Stromal cell of bone marrow (primary cell): Measurements from ENCODE around the gene DCBLD2.

Experiments
- DNase-seq: peaks from one replicate; pipeline ENCODE4 v3.0.0-alpha.2; 2012; ENCODE audit warnings: low read depth

Gene DCBLD2, protein sequence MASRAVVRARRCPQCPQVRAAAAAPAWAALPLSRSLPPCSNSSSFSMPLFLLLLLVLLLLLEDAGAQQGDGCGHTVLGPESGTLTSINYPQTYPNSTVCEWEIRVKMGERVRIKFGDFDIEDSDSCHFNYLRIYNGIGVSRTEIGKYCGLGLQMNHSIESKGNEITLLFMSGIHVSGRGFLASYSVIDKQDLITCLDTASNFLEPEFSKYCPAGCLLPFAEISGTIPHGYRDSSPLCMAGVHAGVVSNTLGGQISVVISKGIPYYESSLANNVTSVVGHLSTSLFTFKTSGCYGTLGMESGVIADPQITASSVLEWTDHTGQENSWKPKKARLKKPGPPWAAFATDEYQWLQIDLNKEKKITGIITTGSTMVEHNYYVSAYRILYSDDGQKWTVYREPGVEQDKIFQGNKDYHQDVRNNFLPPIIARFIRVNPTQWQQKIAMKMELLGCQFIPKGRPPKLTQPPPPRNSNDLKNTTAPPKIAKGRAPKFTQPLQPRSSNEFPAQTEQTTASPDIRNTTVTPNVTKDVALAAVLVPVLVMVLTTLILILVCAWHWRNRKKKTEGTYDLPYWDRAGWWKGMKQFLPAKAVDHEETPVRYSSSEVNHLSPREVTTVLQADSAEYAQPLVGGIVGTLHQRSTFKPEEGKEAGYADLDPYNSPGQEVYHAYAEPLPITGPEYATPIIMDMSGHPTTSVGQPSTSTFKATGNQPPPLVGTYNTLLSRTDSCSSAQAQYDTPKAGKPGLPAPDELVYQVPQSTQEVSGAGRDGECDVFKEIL

DNA sequence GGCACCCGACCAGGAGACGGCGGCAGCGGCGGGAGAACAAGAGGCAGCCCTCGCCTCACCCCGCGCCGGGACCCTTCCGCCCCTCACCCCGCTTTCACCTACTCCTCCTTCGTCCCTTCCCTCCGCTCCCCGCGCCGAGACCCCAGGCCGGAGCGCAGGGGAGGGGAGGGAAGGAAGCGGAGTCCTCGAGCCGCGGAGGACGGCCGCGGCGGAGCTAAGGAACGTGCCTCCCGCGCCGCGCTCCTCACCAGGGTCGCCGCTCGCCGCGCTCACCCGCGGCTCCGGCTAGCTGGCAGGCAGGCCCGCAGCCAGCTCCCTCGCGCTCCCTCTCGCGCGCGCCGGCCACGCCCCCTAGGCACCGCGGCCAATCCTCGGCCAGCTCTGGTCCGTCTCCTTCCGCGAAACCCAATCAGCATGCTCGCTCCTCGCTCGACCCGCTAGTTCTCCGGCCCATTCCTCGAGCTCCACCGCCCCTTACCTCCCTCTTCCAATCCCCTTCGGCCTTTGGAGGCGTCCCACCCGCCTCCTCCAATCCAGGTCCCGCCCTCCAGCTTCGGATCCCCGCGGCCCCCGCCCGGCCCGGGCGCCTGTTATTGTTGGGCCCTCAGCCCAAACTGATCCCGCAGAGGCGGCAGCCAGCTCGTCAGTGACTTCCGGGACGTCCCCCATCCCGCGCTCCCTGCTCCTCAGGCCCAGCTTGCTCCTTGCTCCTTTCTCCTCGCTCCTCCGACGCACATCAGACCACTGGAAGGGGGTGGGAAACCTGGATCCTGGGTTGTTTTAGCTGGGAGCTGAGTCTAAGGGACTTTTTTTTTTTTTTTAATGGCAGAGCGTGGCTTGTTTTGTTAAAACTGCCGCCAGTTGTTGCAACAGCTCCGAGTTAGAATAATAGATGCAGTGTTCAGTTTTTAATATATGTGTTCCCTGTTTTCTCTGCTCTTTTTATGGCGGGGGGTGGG is at the start of gene DCBLD2:
Gene DCBLD2 (minus strand): TSS at position 304 of the 959 bp plus-strand sequence. CDS start 369 bp downstream, outside the sequence.
- DNase-seq, result peak; percentile 99

DNA sequence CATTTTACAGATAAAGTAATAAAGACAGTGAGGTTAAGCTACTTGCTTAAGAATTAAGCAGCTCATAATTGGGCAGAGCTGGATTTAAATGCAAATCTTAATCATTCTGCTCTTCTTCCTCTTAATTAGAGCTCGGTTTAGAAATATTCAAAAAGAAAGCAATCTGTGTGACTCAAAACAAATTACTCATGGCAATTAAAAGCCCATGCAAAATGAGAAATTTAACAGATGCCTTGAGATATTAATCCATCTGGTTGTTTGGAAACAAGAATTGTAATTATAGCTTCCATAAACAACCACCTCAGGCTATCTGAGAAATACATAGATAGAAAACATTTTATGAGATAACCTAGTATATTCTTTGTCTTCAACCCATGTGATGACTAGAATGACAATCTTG is 44.2 kb upstream of the DCBLD2 start:
- no peak for DNase-seq

DNA sequence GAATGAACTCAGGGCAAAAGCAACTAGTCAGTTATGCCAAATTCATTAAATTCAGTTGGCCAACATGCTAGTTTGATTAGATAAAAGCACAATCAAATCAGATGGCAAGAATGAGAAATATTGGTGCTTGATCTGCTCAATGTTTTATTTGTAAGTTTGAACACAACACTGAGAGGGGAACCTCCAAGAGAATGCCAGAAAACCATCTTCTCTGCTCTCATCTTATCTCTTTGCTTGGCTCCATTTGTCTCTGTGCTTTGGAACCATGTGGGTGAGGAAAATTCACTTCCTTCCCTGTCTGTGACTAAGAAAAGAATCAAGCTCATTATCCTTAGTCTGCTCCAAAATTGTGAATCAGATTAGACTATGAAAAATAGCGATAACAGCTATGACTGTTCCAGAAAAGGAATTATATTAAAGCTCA is 43.6 kb upstream of the DCBLD2 start:
- DNase-seq, result peak; percentile 32

DNA sequence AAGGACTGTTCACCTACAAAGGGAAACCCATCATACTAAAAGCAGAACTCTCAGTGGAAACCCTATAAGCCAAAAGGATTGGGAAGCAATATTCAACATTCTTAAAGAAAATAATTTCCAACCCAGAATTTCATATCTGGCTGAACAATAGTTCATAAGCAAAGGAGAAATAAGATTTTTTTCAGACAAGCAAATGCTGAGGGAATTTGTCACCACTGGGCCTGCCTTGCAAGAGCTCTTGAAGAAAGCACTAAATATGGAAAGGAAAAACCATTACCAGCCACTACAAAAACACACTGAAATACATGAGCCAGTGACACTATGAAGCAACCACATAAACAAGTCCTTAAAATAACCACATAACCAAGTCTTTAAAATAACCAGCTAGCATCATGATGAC is 28.9 kb upstream of the DCBLD2 start:
- DNase-seq, result no peak

DNA sequence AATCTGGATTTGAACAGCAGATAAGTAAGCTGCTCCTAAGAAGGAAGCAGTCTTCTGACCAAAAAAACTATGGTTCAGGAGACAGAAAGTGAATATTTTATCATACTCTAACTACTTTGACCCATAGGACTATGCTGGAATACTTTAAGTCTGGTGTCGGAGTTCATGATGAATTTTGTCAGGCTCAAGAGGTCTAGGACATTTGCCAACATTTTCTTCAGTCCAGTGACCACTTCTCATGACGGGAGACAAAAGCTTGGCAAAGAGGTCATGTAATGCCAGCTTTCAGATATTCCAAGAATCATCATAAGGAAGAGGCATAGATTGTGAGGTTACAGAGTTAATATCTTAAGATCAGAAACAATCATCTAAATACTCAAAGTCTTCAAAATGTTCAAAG is 20.5 kb upstream of the DCBLD2 start:
- no peak for DNase-seq

DNA sequence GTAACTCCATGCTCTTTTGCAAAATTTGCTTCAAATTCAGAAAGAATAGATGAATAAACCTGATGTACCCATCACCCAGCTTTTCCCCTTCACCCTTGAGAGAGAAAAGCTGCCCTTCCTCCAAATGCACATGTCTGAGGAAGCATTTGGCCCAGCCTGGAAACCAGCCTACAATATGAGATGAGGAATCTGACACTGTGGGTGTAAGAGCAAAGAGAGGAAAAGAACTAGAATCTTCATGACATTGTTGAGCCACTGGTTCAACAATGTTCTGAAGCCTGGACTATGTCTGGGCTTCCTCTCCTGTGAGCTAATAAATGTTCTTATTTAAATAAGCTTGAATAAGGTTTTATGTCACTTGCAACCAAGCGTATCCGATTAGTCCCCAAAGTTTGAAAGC is 18.7 kb upstream of the DCBLD2 start:
- DNase-seq, result no peak

DNA sequence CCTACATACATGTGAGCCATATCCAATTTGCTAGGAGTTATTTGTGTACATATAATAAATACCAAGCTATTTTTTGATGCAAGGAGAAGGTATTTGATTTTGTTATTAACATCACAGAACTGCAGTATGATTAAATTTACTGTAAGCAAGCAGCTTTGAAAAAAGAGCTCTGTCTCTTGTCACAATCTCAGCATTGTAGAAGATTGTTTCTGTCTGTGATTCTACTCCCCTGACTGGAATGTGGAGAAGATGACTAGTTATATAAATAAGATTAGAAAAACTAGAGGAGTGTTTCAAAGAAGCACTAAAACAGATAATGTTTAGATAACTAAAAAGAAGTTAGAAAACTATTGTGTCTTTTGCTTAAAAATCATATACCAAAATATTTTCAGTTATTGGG is 17.1 kb upstream of the DCBLD2 start:
- no peak for DNase-seq

DNA sequence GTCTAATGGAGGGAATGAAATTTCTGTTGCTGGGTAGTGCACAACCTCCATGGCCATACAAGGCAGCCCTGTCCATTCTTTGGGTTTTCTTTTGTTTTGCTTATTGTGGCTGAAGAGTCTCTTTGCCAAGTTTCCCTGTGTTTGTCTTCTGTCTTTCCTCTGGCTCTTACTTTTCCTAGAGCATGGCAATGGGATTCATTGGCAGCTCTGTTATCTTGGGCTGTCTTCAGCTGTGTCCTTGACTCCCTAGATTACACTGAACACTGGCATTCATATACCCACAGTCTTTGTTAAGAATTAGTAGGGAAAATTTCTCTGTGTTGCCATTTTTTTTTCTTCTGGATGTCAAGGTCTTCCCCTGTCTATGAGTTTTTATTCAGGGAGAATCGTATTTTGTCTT is 16.1 kb upstream of the DCBLD2 start:
- DNase-seq, result no peak

DNA sequence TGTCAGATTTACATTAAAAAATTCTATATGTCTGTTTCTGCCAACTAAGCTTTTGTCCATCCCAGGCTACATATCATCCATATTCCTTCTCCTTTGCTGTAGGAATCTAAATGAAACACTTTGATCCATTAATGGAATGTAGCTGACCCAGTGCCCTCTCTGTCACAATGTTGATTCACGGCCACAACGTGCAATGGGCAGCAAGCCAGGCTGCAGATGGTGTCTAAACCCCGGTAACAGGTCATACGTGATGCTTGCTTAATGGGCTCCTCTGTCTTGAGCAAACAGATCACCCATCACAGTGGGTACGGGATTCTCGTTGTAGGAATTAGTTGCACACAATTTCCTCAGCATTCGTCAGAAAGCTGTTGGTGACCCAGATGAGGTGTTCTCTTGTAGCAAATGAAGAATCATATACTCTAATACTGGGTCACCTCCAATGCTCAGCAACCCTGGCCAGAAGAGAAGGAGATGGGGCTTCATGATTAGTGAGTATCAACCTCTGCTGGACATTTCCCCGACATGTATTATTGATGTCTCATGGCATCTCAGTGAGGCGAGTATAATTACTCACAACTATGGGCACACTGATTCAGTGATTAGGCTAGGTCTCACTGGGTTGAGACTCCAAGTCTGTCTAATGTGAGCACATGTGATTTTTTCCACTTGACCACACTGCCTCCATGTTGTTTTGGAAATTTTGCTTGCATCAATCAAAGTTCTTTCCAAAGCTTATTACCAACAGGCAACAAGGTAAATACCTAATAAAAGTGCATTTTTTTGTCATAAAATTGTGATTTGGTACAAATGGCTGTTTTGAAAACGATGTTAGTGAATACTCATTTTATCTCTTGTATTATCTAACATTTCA is 12.9 kb upstream of the DCBLD2 start:
- DNase-seq, result no peak

DNA sequence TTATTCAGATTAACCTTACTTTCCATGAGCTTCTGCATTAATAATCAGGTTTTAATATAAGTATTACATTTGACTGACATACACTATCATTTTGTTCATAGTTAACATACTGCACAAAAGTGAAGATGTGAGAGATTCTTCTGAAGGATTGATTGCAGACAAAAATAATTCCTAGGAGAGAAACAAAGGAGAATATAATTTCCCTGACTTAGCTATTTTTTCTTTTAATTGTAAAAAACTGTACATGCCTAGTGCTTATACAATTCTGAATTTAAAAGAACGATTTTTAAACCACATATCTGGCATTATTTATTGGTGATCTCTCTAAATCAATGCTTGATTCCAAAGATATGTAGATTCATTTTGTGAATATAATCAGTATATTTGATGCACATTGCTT is 11.0 kb upstream of the DCBLD2 start:
- no peak for DNase-seq

DNA sequence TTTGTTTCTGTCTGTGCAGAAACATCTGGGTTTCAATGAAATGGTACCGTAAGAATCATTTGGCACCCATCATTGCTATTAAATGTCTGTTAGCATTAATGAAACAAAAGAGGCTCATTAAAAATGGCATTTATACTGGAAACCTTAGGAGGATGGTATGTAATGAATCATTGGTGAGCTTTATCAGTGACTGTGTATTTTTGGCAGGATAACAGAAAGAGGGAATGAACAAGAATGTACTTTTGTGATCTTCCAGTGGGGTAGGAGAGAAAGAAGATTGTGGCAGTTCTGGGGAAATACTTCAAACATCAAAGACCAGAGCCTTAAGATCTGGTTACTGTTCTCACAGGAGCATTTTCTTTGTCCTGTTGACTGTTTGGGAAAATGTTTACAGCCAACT is 4.7 kb upstream of the DCBLD2 start:
- peak; percentile 47 for DNase-seq

DNA sequence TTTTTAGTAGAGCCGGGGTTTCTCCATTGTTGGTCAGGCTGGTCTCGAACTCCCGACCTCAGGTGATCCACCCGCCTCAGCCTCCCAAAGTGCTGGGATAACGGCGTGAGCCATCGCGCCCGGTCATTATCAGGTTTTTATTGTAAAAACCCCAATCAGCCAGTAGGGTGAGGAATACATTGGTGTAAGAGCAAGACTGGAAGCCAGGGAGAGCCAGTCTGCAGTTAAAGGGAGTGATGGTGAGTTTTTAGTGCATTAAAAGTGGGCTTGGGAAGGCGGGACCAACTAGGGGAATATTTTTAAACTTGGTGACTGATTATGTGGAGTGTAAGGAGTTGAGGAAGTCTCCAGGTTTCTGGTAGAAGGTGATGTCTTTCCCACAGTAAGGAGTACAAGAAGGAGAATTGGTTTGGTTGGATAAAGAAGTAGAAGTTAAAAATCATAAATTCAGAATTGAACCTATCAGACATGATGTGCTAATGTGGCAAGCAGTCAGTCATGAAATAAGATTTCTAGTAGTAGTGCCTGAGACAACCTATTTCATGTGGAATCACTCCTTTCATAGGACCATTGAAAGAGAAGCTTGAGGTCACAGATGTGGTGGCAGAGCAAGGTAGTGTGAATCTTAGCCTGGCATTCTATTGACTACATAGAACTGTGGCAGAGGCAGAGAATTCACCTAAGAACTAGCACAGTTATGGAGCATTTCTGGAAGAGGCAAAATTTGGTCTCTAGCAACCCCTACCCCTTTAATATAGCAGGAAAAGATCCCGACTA is 2.4 kb upstream of the DCBLD2 start:
- no peak for DNase-seq

DNA sequence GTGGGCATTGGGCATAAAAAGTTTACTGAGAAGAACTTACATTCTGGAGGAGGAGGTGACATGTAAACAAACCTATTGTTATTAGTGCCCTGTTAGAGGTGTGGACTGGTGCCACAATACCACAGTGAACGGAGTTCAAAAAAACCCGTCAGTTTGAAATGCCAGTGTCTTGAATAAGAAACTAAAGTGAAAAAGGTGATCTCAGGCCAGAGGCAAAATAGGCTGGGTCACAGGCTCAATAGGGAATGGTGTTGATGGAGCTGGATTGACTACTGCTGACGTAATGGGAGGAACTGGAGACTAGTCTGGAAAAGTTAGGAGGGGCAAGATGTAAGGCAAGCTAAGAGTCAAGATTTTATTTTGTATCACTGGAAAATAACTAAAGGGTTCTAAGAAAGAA is 1.6 kb upstream of the DCBLD2 start:
- DNase-seq, result no peak

DNA sequence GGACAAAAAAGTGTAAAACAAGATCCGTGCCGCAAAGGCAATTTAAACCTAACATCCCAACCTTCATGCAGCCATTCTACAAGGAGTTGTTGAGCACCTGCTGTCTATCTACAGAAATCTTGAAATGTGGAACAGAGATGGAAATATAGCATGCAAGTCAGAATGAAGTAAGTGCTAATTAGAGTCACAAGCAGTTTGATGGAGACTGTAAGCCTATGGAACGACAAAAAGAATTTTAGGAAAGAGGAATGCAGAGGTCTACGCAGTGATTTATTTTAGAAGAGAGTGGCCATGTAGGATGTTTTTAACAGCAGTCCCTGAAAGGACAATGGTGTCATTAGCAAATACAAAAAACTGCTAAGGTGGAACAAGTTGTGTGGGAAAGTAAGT is 851 bp upstream of the DCBLD2 start:
- no peak for DNase-seq

DNA sequence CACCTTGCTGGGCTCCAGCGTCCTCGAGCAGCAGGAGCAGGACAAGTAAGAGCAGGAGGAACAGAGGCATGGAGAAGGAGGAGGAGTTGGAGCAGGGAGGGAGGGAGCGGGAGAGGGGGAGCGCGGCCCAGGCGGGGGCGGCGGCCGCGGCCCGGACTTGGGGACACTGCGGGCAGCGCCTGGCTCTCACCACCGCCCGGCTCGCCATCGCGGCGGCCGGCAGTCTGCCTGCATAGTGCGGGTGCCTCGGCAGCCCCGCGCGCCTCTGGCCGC is 440 bp downstream of the DCBLD2 start:
- no peak for DNase-seq

DNA sequence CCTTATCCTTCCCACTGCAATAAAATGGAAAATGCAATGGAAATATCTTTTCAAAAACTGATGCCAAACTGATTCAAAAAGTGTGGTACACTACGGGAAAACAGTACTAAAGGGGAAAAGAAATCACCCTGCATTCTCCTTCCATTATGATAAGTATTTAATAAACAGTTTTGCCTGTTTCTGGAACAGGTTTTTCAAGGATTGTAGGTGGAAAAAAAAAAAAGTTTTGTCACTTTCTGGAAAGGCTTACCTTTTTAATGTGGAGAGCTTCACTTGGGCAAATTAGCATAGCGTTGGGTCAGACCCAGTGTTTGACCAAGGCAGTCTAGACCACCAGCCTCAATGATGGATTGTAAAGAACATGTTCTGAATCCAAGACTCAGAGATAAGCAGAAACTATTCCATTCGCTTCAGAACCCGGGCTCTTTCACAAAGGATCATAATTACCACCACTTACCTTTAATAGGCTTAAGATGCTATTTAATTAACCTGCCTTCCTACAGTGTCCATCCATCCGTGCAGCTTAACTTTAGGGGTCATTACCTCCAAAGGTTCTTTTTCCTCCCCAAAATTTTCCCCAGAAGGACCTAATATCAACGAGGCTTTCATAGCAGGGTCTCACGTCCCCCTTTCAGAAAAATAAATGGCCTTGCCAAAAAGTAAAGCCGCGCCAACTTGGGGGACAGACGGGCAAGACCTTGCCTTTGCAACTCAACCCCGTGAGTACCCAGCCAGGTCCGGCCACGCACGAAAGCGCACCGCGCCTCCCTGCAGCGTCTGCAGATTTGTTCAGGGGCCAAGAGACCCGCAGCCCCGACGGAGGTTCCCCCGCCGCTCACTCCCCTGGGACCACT is 1.0 kb downstream of the DCBLD2 start:
- DNase-seq, result no peak

DNA sequence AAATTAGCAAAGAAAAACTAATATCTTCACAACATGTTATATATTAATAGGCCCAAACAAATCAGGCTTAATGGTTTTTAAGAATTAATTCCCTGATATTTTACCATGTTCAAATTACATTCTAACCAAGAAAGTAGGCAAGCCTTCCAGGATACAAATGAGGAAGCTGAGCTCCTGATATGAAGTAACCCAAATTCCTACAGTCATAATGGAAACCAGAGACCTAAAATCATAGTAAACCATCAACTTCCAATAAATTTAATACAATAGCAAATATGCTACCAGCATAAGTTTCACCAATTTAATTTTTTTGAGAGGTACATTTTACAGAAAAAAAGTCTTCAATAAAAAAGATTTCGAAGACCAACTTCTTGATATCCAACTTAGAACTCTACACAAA is 3.8 kb downstream of the DCBLD2 start:
- DNase-seq, result no peak

DNA sequence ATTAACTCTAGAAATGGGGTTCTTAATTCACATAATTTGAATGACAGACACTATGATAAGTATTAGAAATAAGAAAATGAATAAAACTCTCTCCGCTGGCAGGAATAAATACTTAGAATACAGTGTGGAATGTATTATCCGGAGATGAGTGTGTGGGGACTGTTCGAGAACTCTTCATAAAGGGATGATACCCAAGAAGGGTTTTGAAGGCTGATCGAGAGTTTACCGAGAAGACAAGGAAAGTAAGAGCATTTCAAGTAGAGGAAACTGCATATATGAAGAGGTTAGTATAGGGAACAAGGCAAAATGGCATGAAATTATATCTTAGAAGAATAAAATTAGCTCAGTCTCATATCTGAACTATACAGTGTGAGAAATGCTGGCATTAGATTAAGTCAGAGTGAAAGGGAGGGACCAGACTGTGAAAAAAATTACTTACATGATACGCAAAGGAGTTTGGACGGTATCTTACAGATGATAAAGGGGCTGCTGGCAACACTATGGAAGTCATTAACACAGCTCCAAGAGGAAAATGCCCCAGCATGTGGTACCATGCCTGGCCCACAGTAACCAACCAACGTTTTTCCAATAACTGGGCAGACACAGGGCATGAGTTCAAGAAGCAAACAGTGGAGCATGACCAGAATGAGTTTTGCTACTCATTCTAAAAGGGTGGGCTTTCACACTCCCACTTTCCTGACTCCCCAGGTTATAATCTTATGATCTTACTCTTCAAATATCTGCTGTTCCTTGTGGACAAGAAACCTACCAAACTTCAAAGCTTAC is 6.5 kb downstream of the DCBLD2 start:
- no peak for DNase-seq

DNA sequence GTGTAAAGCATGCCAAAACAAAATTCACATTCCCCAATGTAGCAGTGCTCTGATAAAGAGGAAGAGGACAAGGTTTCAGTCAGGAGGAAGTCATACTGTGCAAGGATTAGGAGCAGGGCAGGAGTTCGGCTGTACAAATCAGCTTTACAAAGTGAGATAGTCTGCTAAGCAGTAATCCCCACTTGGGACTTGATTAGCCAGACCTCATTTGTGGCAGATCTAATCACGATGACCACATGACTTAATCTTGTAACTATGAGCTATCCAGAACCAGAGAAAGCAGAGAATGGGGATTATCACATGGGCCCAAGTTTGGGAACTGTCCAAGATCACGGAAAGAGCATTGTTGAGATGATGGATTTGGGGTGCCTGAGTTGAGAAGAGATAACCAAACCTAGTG is 7.8 kb downstream of the DCBLD2 start:
- DNase-seq, result no peak
